WTC11 (cell line): ENCODE results near the gene ASB13. TPM values are rescaled to one million over a fixed set of nuclear protein-coding genes. Genes with fewer than 3 reads are reported as not detected.

ENCODE experiments used
- ATAC-seq: fragments of 200-7000 bp; cut with Tn5 transposase; 2 replicates; pipeline ENCODE4 v1.10.0; 2021; ENCODE audit warnings: mild to moderate bottlenecking, moderate library complexity
- CTCF ChIA-PET: fragments of 300-600 bp; sonication (Branson Sonifier 250); formaldehyde crosslinking; loops from one replicate; lab custom pipeline; 2021; ENCODE audit warnings: antibody characterized with exemption; lab: Charles Lee
- POLR2A ChIA-PET: fragments of 350-600 bp; sonication (Branson Sonifier 250); formaldehyde crosslinking; loops from one replicate; lab custom pipeline; 2021; ENCODE audit warnings: antibody characterized with exemption; lab: Charles Lee
- DNase-seq: peaks from one replicate; pipeline ENCODE4 v3.0.0; 2021; ENCODE audit warnings: low spot score
- H3K27ac Mint-ChIP-seq: 2 replicates; pipeline ENCODE4 v1.8.0; 2021; ENCODE audit warnings: mixed read lengths
- H3K27me3 Mint-ChIP-seq: 2 replicates; pipeline ENCODE4 v1.8.0; 2021; ENCODE audit warnings: low read depth, mild to moderate bottlenecking, moderate library complexity, mixed read lengths
- H3K36me3 Mint-ChIP-seq: 2 replicates; pipeline ENCODE4 v1.8.0; 2021; ENCODE audit warnings: mixed read lengths
- H3K4me1 Mint-ChIP-seq: 2 replicates; pipeline ENCODE4 v1.8.0; 2022; ENCODE audit warnings: mixed read lengths
- H3K4me3 Mint-ChIP-seq: 2 replicates; pipeline ENCODE4 v1.8.0; 2021; ENCODE audit warnings: mild to moderate bottlenecking, moderate library complexity, mixed read lengths
- H3K9me3 Mint-ChIP-seq: 2 replicates; pipeline ENCODE4 v1.8.0; 2021; ENCODE audit warnings: mixed read lengths
- ATF1 ChIP-seq: sonication (generic); formaldehyde crosslinking; IDR thresholded peaks from 2 replicates; pipeline ENCODE4 v1.8.1; 2023; ENCODE audit warnings: mild to moderate bottlenecking, moderate library complexity, missing genetic modification reagents
- CREB1 ChIP-seq: sonication (generic); formaldehyde crosslinking; IDR thresholded peaks from 2 replicates; pipeline ENCODE4 v1.8.0; 2023; ENCODE audit warnings: mild to moderate bottlenecking, missing genetic modification reagents
- CREM ChIP-seq: sonication (generic); formaldehyde crosslinking; IDR thresholded peaks from 2 replicates; pipeline ENCODE4 v1.8.1; 2022; ENCODE audit warnings: mild to moderate bottlenecking, missing genetic modification reagents, moderate library complexity
- FOXK1 ChIP-seq: sonication (generic); formaldehyde crosslinking; IDR thresholded peaks from 2 replicates; pipeline ENCODE4 v1.8.0; 2022; ENCODE audit warnings: mild to moderate bottlenecking, moderate library complexity, missing genetic modification reagents
- IRF2 ChIP-seq: sonication (generic); formaldehyde crosslinking; IDR thresholded peaks from 2 replicates; pipeline ENCODE4 v1.8.0; 2022; ENCODE audit warnings: low read depth, missing genetic modification reagents, borderline replicate concordance
- JAZF1 ChIP-seq: fragments of 250-450 bp; sonication (Bioruptor Pico); IDR thresholded peaks from 2 replicates; pipeline ENCODE4 v1.9.0; 2021; ENCODE audit warnings: moderate library complexity, mild to moderate bottlenecking, inconsistent platforms
- STAT6 ChIP-seq: sonication (generic); formaldehyde crosslinking; conservative IDR thresholded peaks from 2 replicates; pipeline ENCODE4 v1.8.1; 2023; ENCODE audit warnings: mild to moderate bottlenecking, low read depth, missing genetic modification reagents, moderate library complexity
- USF1 ChIP-seq: sonication (generic); formaldehyde crosslinking; IDR thresholded peaks from 2 replicates; pipeline ENCODE4 v1.8.0; 2022; ENCODE audit warnings: mild to moderate bottlenecking, missing genetic modification reagents
- ZNF423 ChIP-seq: fragments of 250-450 bp; sonication (Bioruptor Pico); IDR thresholded peaks from 2 replicates; pipeline ENCODE4 v2.1.2; 2022; ENCODE audit warnings: mild to moderate bottlenecking, moderate library complexity
- ZNF512 ChIP-seq: sonication (generic); formaldehyde crosslinking; IDR thresholded peaks from 2 replicates; pipeline ENCODE4 v1.8.1; 2022; ENCODE audit warnings: missing genetic modification reagents, borderline replicate concordance
- ZNF532 ChIP-seq: fragments of 250-450 bp; sonication (Bioruptor Pico); IDR thresholded peaks from 2 replicates; pipeline ENCODE4 v1.9.0; 2021; ENCODE audit warnings: mild to moderate bottlenecking, borderline replicate concordance
- ZNF671 ChIP-seq: fragments of 250-450 bp; sonication (Bioruptor Pico); IDR thresholded peaks from 2 replicates; pipeline ENCODE4 v1.8.0; 2021; ENCODE audit warnings: mild to moderate bottlenecking
- total RNA-seq: library from RNA; stranded (reverse); gene quantifications from 3 replicates; pipeline ENCODE4 v1.2.3, GENCODE V29; 2021
- TF ChIP-seq, protein P1 (sequence below): fragments of 250-450 bp; sonication (Bioruptor Pico); conservative IDR thresholded peaks from 2 replicates; pipeline ENCODE4 v1.9.0; 2021; ENCODE audit warnings: mild to moderate bottlenecking
- TF ChIP-seq, protein P2 (sequence below): sonication (generic); formaldehyde crosslinking; IDR thresholded peaks from 2 replicates; pipeline ENCODE4 v1.8.0; 2023; ENCODE audit warnings: missing genetic modification reagents, mild to moderate bottlenecking, borderline replicate concordance
- TF ChIP-seq, protein P3 (sequence below): sonication (generic); formaldehyde crosslinking; IDR thresholded peaks from 2 replicates; pipeline ENCODE4 v1.8.0; 2022; ENCODE audit warnings: missing genetic modification reagents

ASB13 gene
- total RNA-seq, 1 experiment from 2014 or later = 23.4 TPM

- TF ChIP-seq, protein P1, sequence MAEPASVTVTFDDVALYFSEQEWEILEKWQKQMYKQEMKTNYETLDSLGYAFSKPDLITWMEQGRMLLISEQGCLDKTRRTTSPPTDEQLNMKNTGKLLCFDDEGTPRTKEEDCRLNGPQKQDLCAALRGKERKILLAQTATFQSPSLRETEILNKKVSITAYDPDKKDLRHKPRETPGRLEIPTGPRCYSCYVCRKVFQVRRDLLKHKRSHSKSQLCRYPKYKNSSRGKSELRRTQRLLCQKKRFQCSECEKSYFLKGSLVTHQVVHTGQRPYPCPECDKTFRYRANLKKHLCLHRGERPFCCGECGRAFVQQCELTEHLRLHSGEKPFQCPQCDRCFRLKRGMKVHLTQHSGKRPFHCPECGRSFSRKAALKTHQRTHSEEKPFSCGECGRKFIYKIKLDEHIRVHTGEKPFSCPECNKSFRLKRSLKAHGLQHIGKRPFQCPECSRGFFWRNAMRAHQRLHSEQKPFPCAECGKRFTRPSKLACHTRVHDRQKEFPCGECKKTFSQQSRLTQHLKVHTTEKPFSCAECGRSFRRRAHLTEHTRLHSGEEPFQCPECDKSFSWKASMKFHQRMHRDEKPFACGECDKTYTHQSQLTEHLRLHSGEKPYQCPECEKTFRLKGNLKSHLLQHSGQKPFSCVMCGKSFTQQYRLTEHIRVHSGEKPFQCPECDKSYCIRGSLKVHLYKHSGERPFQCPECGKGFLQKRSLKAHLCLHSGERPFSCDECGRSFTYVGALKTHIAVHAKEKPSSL (CRISPR knock-in tag) = no peak
- TF ChIP-seq JAZF1 = no peak
- no peak for TF ChIP-seq FOXK1 (CRISPR knock-in tag)
- TF ChIP-seq, protein P2, sequence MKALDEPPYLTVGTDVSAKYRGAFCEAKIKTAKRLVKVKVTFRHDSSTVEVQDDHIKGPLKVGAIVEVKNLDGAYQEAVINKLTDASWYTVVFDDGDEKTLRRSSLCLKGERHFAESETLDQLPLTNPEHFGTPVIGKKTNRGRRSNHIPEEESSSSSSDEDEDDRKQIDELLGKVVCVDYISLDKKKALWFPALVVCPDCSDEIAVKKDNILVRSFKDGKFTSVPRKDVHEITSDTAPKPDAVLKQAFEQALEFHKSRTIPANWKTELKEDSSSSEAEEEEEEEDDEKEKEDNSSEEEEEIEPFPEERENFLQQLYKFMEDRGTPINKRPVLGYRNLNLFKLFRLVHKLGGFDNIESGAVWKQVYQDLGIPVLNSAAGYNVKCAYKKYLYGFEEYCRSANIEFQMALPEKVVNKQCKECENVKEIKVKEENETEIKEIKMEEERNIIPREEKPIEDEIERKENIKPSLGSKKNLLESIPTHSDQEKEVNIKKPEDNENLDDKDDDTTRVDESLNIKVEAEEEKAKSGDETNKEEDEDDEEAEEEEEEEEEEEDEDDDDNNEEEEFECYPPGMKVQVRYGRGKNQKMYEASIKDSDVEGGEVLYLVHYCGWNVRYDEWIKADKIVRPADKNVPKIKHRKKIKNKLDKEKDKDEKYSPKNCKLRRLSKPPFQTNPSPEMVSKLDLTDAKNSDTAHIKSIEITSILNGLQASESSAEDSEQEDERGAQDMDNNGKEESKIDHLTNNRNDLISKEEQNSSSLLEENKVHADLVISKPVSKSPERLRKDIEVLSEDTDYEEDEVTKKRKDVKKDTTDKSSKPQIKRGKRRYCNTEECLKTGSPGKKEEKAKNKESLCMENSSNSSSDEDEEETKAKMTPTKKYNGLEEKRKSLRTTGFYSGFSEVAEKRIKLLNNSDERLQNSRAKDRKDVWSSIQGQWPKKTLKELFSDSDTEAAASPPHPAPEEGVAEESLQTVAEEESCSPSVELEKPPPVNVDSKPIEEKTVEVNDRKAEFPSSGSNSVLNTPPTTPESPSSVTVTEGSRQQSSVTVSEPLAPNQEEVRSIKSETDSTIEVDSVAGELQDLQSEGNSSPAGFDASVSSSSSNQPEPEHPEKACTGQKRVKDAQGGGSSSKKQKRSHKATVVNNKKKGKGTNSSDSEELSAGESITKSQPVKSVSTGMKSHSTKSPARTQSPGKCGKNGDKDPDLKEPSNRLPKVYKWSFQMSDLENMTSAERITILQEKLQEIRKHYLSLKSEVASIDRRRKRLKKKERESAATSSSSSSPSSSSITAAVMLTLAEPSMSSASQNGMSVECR (CRISPR knock-in tag) = no peak
- TF ChIP-seq ZNF512 = no peak
- TF ChIP-seq ZNF532 (CRISPR knock-in tag) = no peak
- TF ChIP-seq, all 79 proteins: peak for 0
Observed at GRCh38 chr10:5615316-5615715, 51.1 kb downstream of the ASB13 start (continued).

GRCh38 chr10:5614155-5614721 is 52.2 kb downstream of the ASB13 start:
- no peaks in the 10 kb centered on the region for H3K36me3 Mint-ChIP-seq
- no peak for DNase-seq
- CTCF ChIA-PET = interaction anchor here (1.2 to 1.5 kb wide), 3 partner anchors 9 to 24 kb away, joined by 3 to 4 read pairs (median 4); no protein-coding TSS in a partner anchor
- no peak overlapping the region for H3K27ac Mint-ChIP-seq
- POLR2A ChIA-PET = interaction anchor here (0.6 kb wide), 1 partner anchor 28 kb away, joined by 3 read pairs; no protein-coding TSS in a partner anchor
- no peaks in the 10 kb centered on the region for H3K27me3 Mint-ChIP-seq
- H3K9me3 Mint-ChIP-seq = no peaks in the 10 kb centered on the region
- H3K4me3 Mint-ChIP-seq = no peak overlapping the region
- H3K4me1 Mint-ChIP-seq = no peaks in the 10 kb centered on the region; the same call in 1 of the 2 replicates
- ATAC-seq = no peak
- TF ChIP-seq ZNF671 (CRISPR knock-in tag) = no peak
- no peak for TF ChIP-seq STAT6 (CRISPR knock-in tag)
- no peak for TF ChIP-seq FOXK1 (CRISPR knock-in tag)
- TF ChIP-seq USF1 (CRISPR knock-in tag) = no peak
- no peak for TF ChIP-seq IRF2 (CRISPR knock-in tag)
- no peak for TF ChIP-seq CREB1
- TF ChIP-seq, protein P3, sequence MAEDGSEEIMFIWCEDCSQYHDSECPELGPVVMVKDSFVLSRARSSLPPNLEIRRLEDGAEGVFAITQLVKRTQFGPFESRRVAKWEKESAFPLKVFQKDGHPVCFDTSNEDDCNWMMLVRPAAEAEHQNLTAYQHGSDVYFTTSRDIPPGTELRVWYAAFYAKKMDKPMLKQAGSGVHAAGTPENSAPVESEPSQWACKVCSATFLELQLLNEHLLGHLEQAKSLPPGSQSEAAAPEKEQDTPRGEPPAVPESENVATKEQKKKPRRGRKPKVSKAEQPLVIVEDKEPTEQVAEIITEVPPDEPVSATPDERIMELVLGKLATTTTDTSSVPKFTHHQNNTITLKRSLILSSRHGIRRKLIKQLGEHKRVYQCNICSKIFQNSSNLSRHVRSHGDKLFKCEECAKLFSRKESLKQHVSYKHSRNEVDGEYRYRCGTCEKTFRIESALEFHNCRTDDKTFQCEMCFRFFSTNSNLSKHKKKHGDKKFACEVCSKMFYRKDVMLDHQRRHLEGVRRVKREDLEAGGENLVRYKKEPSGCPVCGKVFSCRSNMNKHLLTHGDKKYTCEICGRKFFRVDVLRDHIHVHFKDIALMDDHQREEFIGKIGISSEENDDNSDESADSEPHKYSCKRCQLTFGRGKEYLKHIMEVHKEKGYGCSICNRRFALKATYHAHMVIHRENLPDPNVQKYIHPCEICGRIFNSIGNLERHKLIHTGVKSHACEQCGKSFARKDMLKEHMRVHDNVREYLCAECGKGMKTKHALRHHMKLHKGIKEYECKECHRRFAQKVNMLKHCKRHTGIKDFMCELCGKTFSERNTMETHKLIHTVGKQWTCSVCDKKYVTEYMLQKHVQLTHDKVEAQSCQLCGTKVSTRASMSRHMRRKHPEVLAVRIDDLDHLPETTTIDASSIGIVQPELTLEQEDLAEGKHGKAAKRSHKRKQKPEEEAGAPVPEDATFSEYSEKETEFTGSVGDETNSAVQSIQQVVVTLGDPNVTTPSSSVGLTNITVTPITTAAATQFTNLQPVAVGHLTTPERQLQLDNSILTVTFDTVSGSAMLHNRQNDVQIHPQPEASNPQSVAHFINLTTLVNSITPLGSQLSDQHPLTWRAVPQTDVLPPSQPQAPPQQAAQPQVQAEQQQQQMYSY (CRISPR knock-in tag) = no peak
- no peak for TF ChIP-seq ZNF423 (CRISPR knock-in tag)
- no peak for TF ChIP-seq CREM
- no peak for TF ChIP-seq ATF1 (CRISPR knock-in tag)
